ENCODE measurements around the gene OGDHL.

DNA sequence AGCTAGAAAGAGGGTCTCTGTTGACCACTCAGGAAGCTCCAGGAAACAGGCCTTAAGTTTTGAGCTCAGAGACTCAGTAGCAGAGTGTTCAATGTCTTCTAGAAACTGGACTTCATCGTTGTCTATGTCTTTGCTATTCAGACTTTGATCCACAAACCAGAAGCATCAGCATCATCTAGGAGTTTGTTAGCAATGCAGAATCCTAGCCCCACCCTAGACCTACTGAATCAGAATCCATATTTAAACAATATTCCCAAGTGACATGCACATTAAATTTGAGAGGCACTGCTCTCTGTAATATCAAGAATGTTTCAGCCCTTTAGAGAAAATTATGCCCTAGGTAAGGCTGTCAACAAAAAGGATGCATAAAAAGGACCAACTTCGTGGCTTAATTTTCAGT is 12.9 kb upstream of the OGDHL start:
- TF ChIP-seq, protein P1, sequence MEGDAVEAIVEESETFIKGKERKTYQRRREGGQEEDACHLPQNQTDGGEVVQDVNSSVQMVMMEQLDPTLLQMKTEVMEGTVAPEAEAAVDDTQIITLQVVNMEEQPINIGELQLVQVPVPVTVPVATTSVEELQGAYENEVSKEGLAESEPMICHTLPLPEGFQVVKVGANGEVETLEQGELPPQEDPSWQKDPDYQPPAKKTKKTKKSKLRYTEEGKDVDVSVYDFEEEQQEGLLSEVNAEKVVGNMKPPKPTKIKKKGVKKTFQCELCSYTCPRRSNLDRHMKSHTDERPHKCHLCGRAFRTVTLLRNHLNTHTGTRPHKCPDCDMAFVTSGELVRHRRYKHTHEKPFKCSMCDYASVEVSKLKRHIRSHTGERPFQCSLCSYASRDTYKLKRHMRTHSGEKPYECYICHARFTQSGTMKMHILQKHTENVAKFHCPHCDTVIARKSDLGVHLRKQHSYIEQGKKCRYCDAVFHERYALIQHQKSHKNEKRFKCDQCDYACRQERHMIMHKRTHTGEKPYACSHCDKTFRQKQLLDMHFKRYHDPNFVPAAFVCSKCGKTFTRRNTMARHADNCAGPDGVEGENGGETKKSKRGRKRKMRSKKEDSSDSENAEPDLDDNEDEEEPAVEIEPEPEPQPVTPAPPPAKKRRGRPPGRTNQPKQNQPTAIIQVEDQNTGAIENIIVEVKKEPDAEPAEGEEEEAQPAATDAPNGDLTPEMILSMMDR (IDR thresholded peaks at IDR 0.05; ENCODE audit: low read depth, low read length), result no peak
- no peak for TF ChIP-seq EZH2phosphoT487 (IDR thresholded peaks at IDR 0.05; ENCODE audit: low read depth)

All from OCI-LY3 (cell line).